ENCODE measurements around the gene CENPQ.

CENPQ gene

GRCh38 chr6:49535795-49536194 is 72.6 kb downstream of the CENPQ start:
- Histone ChIP-seq H3K9me3 (ENCODE audit: control insufficient read depth in 1 of 2, low read length in 2 of 2) (no peaks in the 10 kb centered on the region), H3K9ac (ENCODE audit: low read depth in 1 of 2, low read length in 2 of 2) (no peak overlapping the region), H3K4me3 (ENCODE audit: low read depth in 1 of 2, low read length in 2 of 2) (no peak overlapping the region), H3K27me3 (ENCODE audit: control insufficient read depth in 1 of 2, insufficient read depth in 2 of 2, low read length in 2 of 2) (no peaks in the 10 kb centered on the region), H3K27ac (ENCODE audit: low read depth, low read length) (no peak overlapping the region), H3K4me1 (ENCODE audit: control insufficient read depth in 1 of 2, insufficient read depth in 2 of 2, low read length in 2 of 2) (peaks cover 0 to 5% of the 10 kb centered on the region in 2 donors), H3K36me3 (ENCODE audit: control insufficient read depth in 1 of 2, insufficient read depth in 2 of 2, low read length in 2 of 2) (no peaks in the 10 kb centered on the region)

DNA sequence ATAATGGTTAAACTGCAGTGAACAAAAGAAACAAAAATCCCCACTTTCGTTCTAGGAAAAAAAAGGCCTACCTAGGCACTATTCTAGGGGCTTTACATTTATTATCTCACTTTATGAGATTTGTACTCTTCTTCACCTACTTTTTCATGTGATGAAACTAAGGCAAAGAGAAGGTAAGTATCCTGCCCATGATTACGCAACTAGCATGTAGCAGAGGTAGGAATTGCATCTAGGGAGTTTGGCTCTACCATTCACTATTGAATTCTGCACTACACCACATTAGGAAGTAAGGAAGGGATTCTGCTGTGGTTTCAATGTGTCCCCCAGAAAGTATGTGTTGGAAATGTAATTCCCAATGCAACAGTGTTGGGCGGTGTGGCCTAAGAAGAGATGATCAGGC is 75.9 kb downstream of the CENPQ start:
- H3K9ac ChIP-seq (ENCODE audit: low read depth in 1 of 2, low read length in 2 of 2), result no peak overlapping the region
- no peaks in the 10 kb centered on the region for H3K9me3 ChIP-seq (ENCODE audit: control insufficient read depth in 1 of 2, low read length in 2 of 2)
- H3K27me3 ChIP-seq (ENCODE audit: control insufficient read depth in 1 of 2, insufficient read depth in 2 of 2, low read length in 2 of 2), result no peaks in the 10 kb centered on the region
- H3K36me3 ChIP-seq (ENCODE audit: control insufficient read depth in 1 of 2, insufficient read depth in 2 of 2, low read length in 2 of 2), result no peaks in the 10 kb centered on the region
- H3K4me3 ChIP-seq (ENCODE audit: low read depth in 1 of 2, low read length in 2 of 2), result no peak overlapping the region
- H3K4me1 ChIP-seq (ENCODE audit: control insufficient read depth in 1 of 2, insufficient read depth in 2 of 2, low read length in 2 of 2), result peaks cover 5 to 6% of the 10 kb centered on the region in 2 donors
- H3K27ac ChIP-seq (ENCODE audit: low read depth, low read length), result no peak overlapping the region

GRCh38 chr6:49540614-49541013 is 77.4 kb downstream of the CENPQ start:
- no peaks in the 10 kb centered on the region for H3K9me3 ChIP-seq (ENCODE audit: control insufficient read depth in 1 of 2, low read length in 2 of 2)
- no peak overlapping the region for H3K9ac ChIP-seq (ENCODE audit: low read depth in 1 of 2, low read length in 2 of 2)
- peaks cover 5 to 6% of the 10 kb centered on the region in 2 donors for H3K4me1 ChIP-seq (ENCODE audit: control insufficient read depth in 1 of 2, insufficient read depth in 2 of 2, low read length in 2 of 2)
- no peaks in the 10 kb centered on the region for H3K27me3 ChIP-seq (ENCODE audit: control insufficient read depth in 1 of 2, insufficient read depth in 2 of 2, low read length in 2 of 2)
- no peak overlapping the region for H3K27ac ChIP-seq (ENCODE audit: low read depth, low read length)
- no peak overlapping the region for H3K4me3 ChIP-seq (ENCODE audit: low read depth in 1 of 2, low read length in 2 of 2)
- H3K36me3 ChIP-seq (ENCODE audit: control insufficient read depth in 1 of 2, insufficient read depth in 2 of 2, low read length in 2 of 2), result no peaks in the 10 kb centered on the region

GRCh38 chr6:49541210-49541724 is 78.1 kb downstream of the CENPQ start:
- Histone ChIP-seq H3K9me3 (ENCODE audit: control insufficient read depth in 1 of 2, low read length in 2 of 2) (no peaks in the 10 kb centered on the region), H3K4me3 (ENCODE audit: low read depth in 1 of 2, low read length in 2 of 2) (no peak overlapping the region), H3K27me3 (ENCODE audit: control insufficient read depth in 1 of 2, insufficient read depth in 2 of 2, low read length in 2 of 2) (no peaks in the 10 kb centered on the region), H3K36me3 (ENCODE audit: control insufficient read depth in 1 of 2, insufficient read depth in 2 of 2, low read length in 2 of 2) (no peaks in the 10 kb centered on the region), H3K9ac (ENCODE audit: low read depth in 1 of 2, low read length in 2 of 2) (no peak overlapping the region), H3K4me1 (ENCODE audit: control insufficient read depth in 1 of 2, insufficient read depth in 2 of 2, low read length in 2 of 2) (peaks cover 5 to 6% of the 10 kb centered on the region in 2 donors), H3K27ac (ENCODE audit: low read depth, low read length) (no peak overlapping the region)

- Histone ChIP-seq H3K9ac (ENCODE audit: low read depth in 1 of 2, low read length in 2 of 2) (no peak overlapping the region), H3K4me3 (ENCODE audit: low read depth in 1 of 2, low read length in 2 of 2) (no peak overlapping the region), H3K27me3 (ENCODE audit: control insufficient read depth in 1 of 2, insufficient read depth in 2 of 2, low read length in 2 of 2) (no peaks in the 10 kb centered on the region), H3K36me3 (ENCODE audit: control insufficient read depth in 1 of 2, insufficient read depth in 2 of 2, low read length in 2 of 2) (no peaks in the 10 kb centered on the region), H3K9me3 (ENCODE audit: control insufficient read depth in 1 of 2, low read length in 2 of 2) (no peaks in the 10 kb centered on the region), H3K4me1 (ENCODE audit: control insufficient read depth in 1 of 2, insufficient read depth in 2 of 2, low read length in 2 of 2) (peaks cover 5 to 6% of the 10 kb centered on the region in 2 donors), H3K27ac (ENCODE audit: low read depth, low read length) (no peak overlapping the region)
Observed at GRCh38 chr6:49541936-49542335, 78.8 kb downstream of the CENPQ start.
